PC-3 (cell line): ENCODE data around the gene SKAP1. TPM values are rescaled to one million over a fixed set of nuclear protein-coding genes. Genes with fewer than 3 reads are reported as not detected.

Source experiments
- ATAC-seq: fragments of 200-7000 bp; cut with Tn5 transposase; 2 replicates; pipeline ENCODE4 v1.9.1; 2020; ENCODE audit warnings: mild to moderate bottlenecking, moderate library complexity
- BruUV-seq: library from RNA; stranded (reverse); fragments of 400-500 nt; replicated peaks from 2 replicates; lab custom pipeline; 2021; lab: Mats Ljungman, UMichigan
- CTCF ChIA-PET: fragments of 300-600 bp; sonication (Branson Sonifier 250); formaldehyde crosslinking; loops from one replicate; lab custom pipeline; 2022; ENCODE audit warnings: antibody characterized with exemption; lab: Charles Lee
- POLR2A ChIA-PET: fragments of 300-600 bp; sonication (Branson Sonifier 250); formaldehyde crosslinking; loops from one replicate; lab custom pipeline; 2022; ENCODE audit warnings: antibody characterized with exemption; ENCODE audit not compliant: unreplicated experiment; lab: Charles Lee
- DNase-seq: peaks from one replicate; pipeline ENCODE4 v3.0.0-alpha.2; 2015
- H2AFZ ChIP-seq: fragments of 300-600 bp; sonication (generic); 2 replicates; pipeline ENCODE4 v1.6.0; 2016; ENCODE audit warnings: antibody characterized with exemption, low read length
- H3F3A ChIP-seq: fragments of 300-600 bp; sonication (generic); one replicate; pipeline ENCODE4 v1.6.0; 2017; ENCODE audit warnings: antibody characterized with exemption, low read length, control low read depth, mild to moderate bottlenecking; ENCODE audit not compliant: unreplicated experiment
- H3K27ac ChIP-seq: fragments of 300-600 bp; sonication (generic); 2 replicates; pipeline ENCODE4 v1.5.1; 2016; ENCODE audit warnings: mild to moderate bottlenecking, low read length
- H3K27me3 ChIP-seq: fragments of 300-600 bp; sonication (generic); 2 replicates; pipeline ENCODE4 v1.6.1; 2016; ENCODE audit warnings: low read length, mixed read lengths
- H3K36me3 ChIP-seq: fragments of 300-600 bp; sonication (generic); 2 replicates; pipeline ENCODE4 v1.6.1; 2016; ENCODE audit warnings: low read depth, mixed run types, low read length, mixed read lengths
- H3K4me1 ChIP-seq: fragments of 300-600 bp; sonication (generic); 2 replicates; pipeline ENCODE4 v1.5.1; 2016; ENCODE audit warnings: low read length; ENCODE audit not compliant: insufficient read depth
- H3K4me2 ChIP-seq: fragments of 300-600 bp; sonication (generic); 2 replicates; pipeline ENCODE4 v1.6.0; 2016; ENCODE audit warnings: low read length
- H3K4me3 ChIP-seq: fragments of 300-600 bp; sonication (generic); 2 replicates; pipeline ENCODE4 v1.5.1; 2016; ENCODE audit warnings: mild to moderate bottlenecking, low read length, mixed read lengths
- H3K79me2 ChIP-seq: fragments of 300-600 bp; sonication (generic); 2 replicates; pipeline ENCODE4 v1.6.1; 2017; ENCODE audit warnings: low read length, mixed read lengths
- H3K9ac ChIP-seq: fragments of 300-600 bp; sonication (generic); 2 replicates; pipeline ENCODE4 v1.6.0; 2016; ENCODE audit warnings: mild to moderate bottlenecking, low read length
- H3K9me2 ChIP-seq: fragments of 300-600 bp; sonication (generic); replicated peaks from 2 replicates; pipeline ENCODE4 v1.6.1; 2016; ENCODE audit warnings: mixed run types, low read length, mixed read lengths
- H3K9me3 ChIP-seq: fragments of 300-600 bp; sonication (generic); 2 replicates; pipeline ENCODE4 v1.6.1; 2016; ENCODE audit warnings: low read length, mixed read lengths
- H4K20me1 ChIP-seq: fragments of 300-600 bp; sonication (generic); 2 replicates; pipeline ENCODE4 v1.6.1; 2016; ENCODE audit warnings: low read length, mixed read lengths
- CTCF ChIP-seq: fragments of 300-600 bp; sonication (generic); conservative IDR thresholded peaks from 2 replicates; pipeline ENCODE4 v1.5.1; 2017; ENCODE audit warnings: antibody characterized with exemption, low read depth, mild to moderate bottlenecking, low read length
- EZH2 ChIP-seq: fragments of 300-600 bp; sonication (generic); IDR thresholded peaks from one replicate; pipeline ENCODE4 v1.6.1; 2017; ENCODE audit warnings: antibody characterized with exemption, mild to moderate bottlenecking, low read length; ENCODE audit not compliant: unreplicated experiment
- EZH2phosphoT487 ChIP-seq: fragments of 300-600 bp; sonication (generic); IDR thresholded peaks from 2 replicates; pipeline ENCODE4 v1.6.1; 2018; ENCODE audit warnings: mild to moderate bottlenecking, antibody characterized with exemption, low read length, borderline replicate concordance
- intact Hi-C: fragments of 100-400 bp; cut with micrococcal nuclease; formaldehyde crosslinking; loops from 2 replicates; pipeline ENCODE4 v1.9.0; 2023
- total RNA-seq: library from RNA; depleted of rRNA; stranded (reverse); fragments of >200 nt; gene quantifications from 2 replicates; pipeline ENCODE4 v1.2.3, GENCODE V29; 2014

SKAP1 gene
- total RNA-seq, 1 experiment from 2014 or later = not detected

- ChIA-PET CTCF (no interaction called here), POLR2A (no interaction called here)
- H3K9me3 ChIP-seq = no peaks in the 10 kb centered on the region
- no peaks in the 10 kb centered on the region for H3K79me2 ChIP-seq
- DNase-seq (no peak), ATAC-seq (no peak)
- H4K20me1 ChIP-seq = no peaks in the 10 kb centered on the region
- intact Hi-C loops = no loop called here
- H3K36me3 ChIP-seq = no peaks in the 10 kb centered on the region
- H3K9me2 ChIP-seq = no peaks in the 10 kb centered on the region
- TF ChIP-seq CTCF (no peak), EZH2 (no peak), EZH2phosphoT487 (no peak)
- H3F3A ChIP-seq = no peaks in the 10 kb centered on the region
- no peak overlapping the region for H3K27ac ChIP-seq
- no peaks in the 10 kb centered on the region for H3K4me1 ChIP-seq
- no peak overlapping the region for H3K9ac ChIP-seq
- H3K27me3 ChIP-seq = peaks cover 10% of the 10 kb centered on the region
- no TSS peak for BruUV-seq
- no peak overlapping the region for H2AFZ ChIP-seq
- no peak overlapping the region for H3K4me2 ChIP-seq
- H3K4me3 ChIP-seq = no peak overlapping the region
Measured at GRCh38 chr17:48357779-48358602, 72.0 kb downstream of the SKAP1 start.

GRCh38 chr17:48356866-48357265 is 73.1 kb downstream of the SKAP1 start:
- no peak overlapping the region for H3K4me3 ChIP-seq
- H4K20me1 ChIP-seq = no peaks in the 10 kb centered on the region
- POLR2A ChIA-PET = interaction anchor here (0.6 kb wide), 1 partner anchor 307 kb away, joined by 5 read pairs; no protein-coding TSS in a partner anchor
- no peak overlapping the region for H2AFZ ChIP-seq
- no peak for ATAC-seq
- CTCF ChIA-PET = no interaction called here
- no peaks in the 10 kb centered on the region for H3K79me2 ChIP-seq
- DNase-seq = no peak
- no peak for TF ChIP-seq CTCF
- no peak for TF ChIP-seq EZH2
- TF ChIP-seq EZH2phosphoT487 = no peak
- no peaks in the 10 kb centered on the region for H3K9me3 ChIP-seq
- no peaks in the 10 kb centered on the region for H3K9me2 ChIP-seq
- intact Hi-C loops = no loop called here
- H3F3A ChIP-seq = no peaks in the 10 kb centered on the region
- peaks cover 4% of the 10 kb centered on the region; the same call in 1 of the 2 replicates for H3K27me3 ChIP-seq
- H3K4me1 ChIP-seq = no peaks in the 10 kb centered on the region
- H3K9ac ChIP-seq = no peak overlapping the region
- H3K36me3 ChIP-seq = no peaks in the 10 kb centered on the region
- no peak overlapping the region for H3K4me2 ChIP-seq
- H3K27ac ChIP-seq = no peak overlapping the region
- no TSS peak for BruUV-seq

- Histone ChIP-seq H3K4me3 (no peak overlapping the region), H3K36me3 (no peaks in the 10 kb centered on the region), H2AFZ (no peak overlapping the region), H3F3A (no peaks in the 10 kb centered on the region), H3K9me2 (no peaks in the 10 kb centered on the region), H3K4me2 (no peak overlapping the region), H3K9me3 (no peaks in the 10 kb centered on the region), H3K9ac (no peak overlapping the region), H3K27ac (no peak overlapping the region), H3K4me1 (no peaks in the 10 kb centered on the region), H4K20me1 (no peaks in the 10 kb centered on the region), H3K79me2 (no peaks in the 10 kb centered on the region), H3K27me3 (no peaks in the 10 kb centered on the region)
- BruUV-seq = no TSS peak
- DNase-seq (peak; percentile 39), ATAC-seq (no peak)
- POLR2A ChIA-PET = interaction anchor here (0.7 kb wide), 1 partner anchor 154 kb away, joined by 20 read pairs; no protein-coding TSS in a partner anchor
- TF ChIP-seq CTCF (no peak), EZH2phosphoT487 (no peak), EZH2 (no peak)
- intact Hi-C loops = loop anchor here (1.0 to 5.0 kb wide), 3 partner anchors 105 to 140 kb away; no protein-coding TSS in a partner anchor
- CTCF ChIA-PET = interaction anchor here (0.7 to 1.7 kb wide), 5 partner anchors 11 to 203 kb away, joined by 3 to 19 read pairs (median 5); no protein-coding TSS in a partner anchor
Measured at GRCh38 chr17:48352630-48353029, 77.4 kb downstream of the SKAP1 start.
